Smooth muscle cell (in vitro differentiated cells): ENCODE measurements around the gene MARCHF3. TPM values are rescaled to one million over a fixed set of nuclear protein-coding genes. Genes with fewer than 3 reads are reported as not detected.
A peak's percentile ranks its signal among the peaks of the same experiment; 100 is the strongest.

ENCODE experiments used
- DNase-seq: peaks from one replicate; lab custom pipeline; 2025; ENCODE audit not compliant: unreplicated experiment; lab: John Stamatoyannopoulos, UW
- H2AFZ ChIP-seq: fragments of 200-600 bp; sonication (generic); 2 replicates; pipeline ENCODE4 v1.6.0; 2016; ENCODE audit warnings: antibody characterized with exemption, low read depth, mild to moderate bottlenecking
- H3F3A ChIP-seq: fragments of 200-600 bp; sonication (generic); 2 replicates; pipeline ENCODE4 v1.6.0; 2017; ENCODE audit warnings: antibody characterized with exemption, low read depth
- H3K27ac ChIP-seq: fragments of 200-600 bp; sonication (generic); 2 replicates; pipeline ENCODE4 v1.5.1; 2016; ENCODE audit warnings: low read depth, mild to moderate bottlenecking
- H3K27me3 ChIP-seq: fragments of 200-600 bp; sonication (generic); 2 replicates; pipeline ENCODE4 v1.6.1; 2016; ENCODE audit warnings: low read depth, mild to moderate bottlenecking
- H3K36me3 ChIP-seq: fragments of 200-600 bp; sonication (generic); 2 replicates; pipeline ENCODE4 v1.5.1; 2016; ENCODE audit warnings: low read depth
- H3K4me1 ChIP-seq: fragments of 200-600 bp; sonication (generic); 2 replicates; pipeline ENCODE4 v1.5.1; 2016; ENCODE audit warnings: low read depth
- H3K4me2 ChIP-seq: fragments of 200-600 bp; sonication (generic); 2 replicates; pipeline ENCODE4 v1.6.0; 2016; ENCODE audit warnings: mild to moderate bottlenecking
- H3K4me3 ChIP-seq: fragments of 200-600 bp; sonication (generic); 2 replicates; pipeline ENCODE4 v1.5.1; 2016; ENCODE audit warnings: mild to moderate bottlenecking
- H3K79me2 ChIP-seq: fragments of 200-600 bp; sonication (generic); 2 replicates; pipeline ENCODE4 v1.6.0; 2016; ENCODE audit warnings: low read depth, mild to moderate bottlenecking
- H3K9ac ChIP-seq: fragments of 200-600 bp; sonication (generic); 2 replicates; pipeline ENCODE4 v1.6.0; 2016; ENCODE audit warnings: low read depth
- H3K9me3 ChIP-seq: fragments of 200-600 bp; sonication (generic); replicated peaks from 2 replicates; pipeline ENCODE4 v1.5.1; 2016; ENCODE audit warnings: low read depth
- H4K20me1 ChIP-seq: fragments of 200-600 bp; sonication (generic); 2 replicates; pipeline ENCODE4 v1.6.0; 2016; ENCODE audit warnings: low read depth
- WGBS: methylation state at CpG from one replicate; pipeline ENCODE4 v1.1.7; 2016; ENCODE audit warnings: low lambda C conversion rate; 5-methylcytosine and 5-hydroxymethylcytosine counted together
- polyA plus RNA-seq: library from polyadenylated mRNA; unstranded; fragments of >200 nt; fragmentation: Nextera tagmentation; extraction: Ambion mirVana; gene quantifications from 2 replicates; pipeline ENCODE4 v1.2.1, GENCODE V29; 2016
- total RNA-seq: library from RNA; depleted of rRNA; stranded (reverse); fragments of >200 nt; gene quantifications from 2 replicates; pipeline ENCODE4 v1.2.3, GENCODE V29; 2014
- TF ChIP-seq, protein P1 (sequence below): fragments of 200-600 bp; sonication (generic); IDR thresholded peaks from 2 replicates; pipeline ENCODE4 v1.5.1; 2017; ENCODE audit warnings: borderline replicate concordance, mild to moderate bottlenecking, antibody characterized with exemption; ENCODE audit not compliant: insufficient read depth, poor library complexity, severe bottlenecking

The MARCHF3 gene
- total and polyA plus RNA-seq, 2 experiments from 2014 or later, result 17.8 to 30.8 TPM

DNA sequence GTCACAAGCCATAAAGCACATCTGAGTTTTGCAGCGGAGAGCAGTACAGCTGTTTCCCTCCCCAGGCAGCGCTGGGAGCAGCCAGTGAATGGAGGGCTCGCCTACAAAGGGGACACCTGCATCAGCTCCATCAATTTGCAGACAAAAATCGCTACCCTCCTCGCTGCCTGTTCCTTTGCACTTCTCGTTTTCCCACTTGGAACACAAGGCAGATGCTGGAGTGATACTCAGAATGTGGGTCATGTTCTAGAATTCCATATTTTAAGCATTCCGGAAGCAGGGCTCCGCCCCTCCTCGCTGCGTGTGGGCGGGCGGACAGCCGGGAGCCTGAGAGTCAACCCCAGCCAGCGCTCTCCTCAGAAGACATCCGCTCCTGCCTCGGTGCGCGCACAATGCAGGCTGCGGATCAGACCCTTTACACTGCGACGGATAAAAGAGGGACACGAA is 161.3 kb downstream of the MARCHF3 start:
- H3F3A ChIP-seq, result no peaks in the 10 kb centered on the region
- WGBS, result 13% methylated on average over 22 of the region's 22 CpGs
- no peaks in the 10 kb centered on the region for H3K9me3 ChIP-seq
- no peaks in the 10 kb centered on the region for H3K27me3 ChIP-seq
- no peaks in the 10 kb centered on the region for H3K36me3 ChIP-seq
- H3K9ac ChIP-seq, result no peak overlapping the region
- peak overlapping the region; percentile 77 for H2AFZ ChIP-seq
- peaks cover 7% of the 10 kb centered on the region for H3K4me1 ChIP-seq
- no peaks in the 10 kb centered on the region for H4K20me1 ChIP-seq
- peak overlapping the region; percentile 35 for H3K4me3 ChIP-seq
- H3K79me2 ChIP-seq, result no peaks in the 10 kb centered on the region
- no peak overlapping the region for H3K27ac ChIP-seq
- no peak for DNase-seq
- peak overlapping the region; percentile 84 for H3K4me2 ChIP-seq
- TF ChIP-seq, protein P1, sequence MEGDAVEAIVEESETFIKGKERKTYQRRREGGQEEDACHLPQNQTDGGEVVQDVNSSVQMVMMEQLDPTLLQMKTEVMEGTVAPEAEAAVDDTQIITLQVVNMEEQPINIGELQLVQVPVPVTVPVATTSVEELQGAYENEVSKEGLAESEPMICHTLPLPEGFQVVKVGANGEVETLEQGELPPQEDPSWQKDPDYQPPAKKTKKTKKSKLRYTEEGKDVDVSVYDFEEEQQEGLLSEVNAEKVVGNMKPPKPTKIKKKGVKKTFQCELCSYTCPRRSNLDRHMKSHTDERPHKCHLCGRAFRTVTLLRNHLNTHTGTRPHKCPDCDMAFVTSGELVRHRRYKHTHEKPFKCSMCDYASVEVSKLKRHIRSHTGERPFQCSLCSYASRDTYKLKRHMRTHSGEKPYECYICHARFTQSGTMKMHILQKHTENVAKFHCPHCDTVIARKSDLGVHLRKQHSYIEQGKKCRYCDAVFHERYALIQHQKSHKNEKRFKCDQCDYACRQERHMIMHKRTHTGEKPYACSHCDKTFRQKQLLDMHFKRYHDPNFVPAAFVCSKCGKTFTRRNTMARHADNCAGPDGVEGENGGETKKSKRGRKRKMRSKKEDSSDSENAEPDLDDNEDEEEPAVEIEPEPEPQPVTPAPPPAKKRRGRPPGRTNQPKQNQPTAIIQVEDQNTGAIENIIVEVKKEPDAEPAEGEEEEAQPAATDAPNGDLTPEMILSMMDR, result no peak

DNA sequence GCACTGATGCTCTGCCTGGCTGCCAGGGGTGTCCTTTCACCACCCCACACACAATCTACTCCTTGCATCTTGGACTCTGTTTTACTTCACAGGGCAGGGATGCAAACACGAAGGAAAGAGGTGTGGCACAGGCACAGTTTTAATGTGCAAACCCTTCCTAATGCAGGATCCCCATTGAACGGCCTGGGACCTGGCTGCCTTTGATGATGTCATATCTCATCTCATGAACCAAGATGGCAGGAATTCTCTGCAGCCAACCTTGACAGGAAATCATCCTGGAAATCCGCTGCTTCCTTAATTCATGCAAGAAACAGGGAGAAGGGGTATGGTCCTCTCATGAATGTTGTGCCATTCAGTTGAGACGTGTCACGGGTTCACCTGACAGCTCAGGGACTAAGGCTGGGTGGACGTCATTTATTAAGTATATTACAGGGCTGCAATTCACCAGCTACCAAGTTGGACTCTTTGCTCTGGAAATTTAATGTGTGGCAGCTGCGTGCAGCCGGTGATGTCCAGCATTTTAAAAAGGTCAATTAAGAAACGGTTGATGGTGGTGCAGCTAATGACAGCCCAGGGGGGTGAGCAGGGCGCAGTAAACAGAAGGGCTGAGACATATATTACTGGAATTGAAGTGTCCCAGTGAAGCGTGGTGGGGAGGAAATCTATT is 161.9 kb downstream of the MARCHF3 start:
- H3K36me3 ChIP-seq, result no peaks in the 10 kb centered on the region
- peak overlapping the region; percentile 35 for H3K4me3 ChIP-seq
- H3F3A ChIP-seq, result no peaks in the 10 kb centered on the region
- H3K27me3 ChIP-seq, result no peaks in the 10 kb centered on the region
- no peaks in the 10 kb centered on the region for H3K79me2 ChIP-seq
- H3K27ac ChIP-seq, result no peak overlapping the region
- TF ChIP-seq, protein P1, result no peak
- no peak overlapping the region for H3K9ac ChIP-seq
- no peaks in the 10 kb centered on the region for H4K20me1 ChIP-seq
- H3K4me1 ChIP-seq, result peaks cover 7% of the 10 kb centered on the region
- H2AFZ ChIP-seq, result no peak overlapping the region
- 87% methylated on average over 11 of the region's 11 CpGs for WGBS
- DNase-seq, result no peak
- H3K4me2 ChIP-seq, result peak overlapping the region; percentile 84
- H3K9me3 ChIP-seq, result no peaks in the 10 kb centered on the region

DNA sequence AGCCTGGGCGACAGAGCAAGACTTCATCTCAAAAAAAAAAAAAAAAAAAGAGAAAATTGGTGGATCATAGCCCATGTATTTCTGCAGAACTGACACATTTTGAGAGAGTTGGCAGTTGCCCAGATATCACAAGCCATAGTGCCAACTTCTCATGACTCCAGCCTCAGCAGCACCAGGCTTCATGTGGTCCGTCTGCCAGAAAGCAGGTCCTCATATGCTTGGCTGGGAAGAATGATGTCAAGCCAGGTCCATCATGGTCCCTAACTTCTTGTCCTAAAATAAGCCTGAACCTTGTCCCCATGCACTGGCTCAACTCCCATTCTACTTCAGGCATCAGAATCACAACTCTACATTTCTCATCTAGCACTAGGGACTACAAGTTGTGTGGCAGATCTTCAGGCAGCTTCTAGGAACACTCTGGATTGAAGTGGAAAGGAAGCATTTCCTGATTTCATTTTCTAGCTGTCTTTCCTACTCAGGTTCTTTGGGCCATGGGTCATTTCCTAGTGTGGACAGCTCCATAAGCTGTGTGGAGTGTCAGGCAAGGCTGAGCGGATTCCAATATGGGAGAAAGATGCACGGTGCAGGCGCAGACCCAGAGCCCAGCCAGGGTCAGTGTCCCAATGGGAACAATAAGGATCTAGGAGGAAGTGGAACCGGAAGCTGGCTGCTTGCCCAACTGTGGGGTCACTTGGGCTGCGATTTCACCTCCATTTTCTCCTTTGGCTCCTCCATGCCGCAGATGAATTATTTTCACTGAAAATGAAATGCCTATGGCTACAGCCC is 163.3 kb downstream of the MARCHF3 start:
- Histone ChIP-seq H3K79me2 (no peaks in the 10 kb centered on the region), H3K36me3 (no peaks in the 10 kb centered on the region), H3F3A (no peaks in the 10 kb centered on the region), H4K20me1 (no peaks in the 10 kb centered on the region), H3K9me3 (no peaks in the 10 kb centered on the region), H3K4me1 (peaks cover 7% of the 10 kb centered on the region), H3K4me3 (no peak overlapping the region), H3K27ac (no peak overlapping the region), H2AFZ (no peak overlapping the region), H3K9ac (no peak overlapping the region), H3K27me3 (no peaks in the 10 kb centered on the region), H3K4me2 (no peak overlapping the region)
- TF ChIP-seq, protein P1, result no peak
- 95% methylated on average over 8 of the region's 8 CpGs for WGBS
- no peak for DNase-seq
